Measurements from ENCODE around the gene MRPL14. TPM values are rescaled to one million over a fixed set of nuclear protein-coding genes. Genes with fewer than 3 reads are reported as not detected.

Gene MRPL14
- total and polyA plus RNA-seq, 2 of the 4 experiments (the other 2 are of a cell fraction) = 43.7 to 87.9 TPM

- dilution Hi-C loops (cut with HindIII; ENCODE audit: low sequenced_read_pairs, unreplicated experiment) = no loop called here
These were observed 6.4 kb downstream of the MRPL14 start for GRCh38 chr6:44120692-44121443.

More at GRCh38 chr6:44120692-44121443, 6.4 kb downstream of the MRPL14 start:
- Histone ChIP-seq H3K27ac (ENCODE audit: insufficient read depth, low read length) (no peak overlapping the region), H4K91ac (ENCODE audit: insufficient read depth, low read depth, low read length) (no peak overlapping the region), H3K4me2 (ENCODE audit: low read depth, low read length) (peak overlapping the region; percentile 51), H3K9me1 (ENCODE audit: insufficient read depth, low read length) (peaks cover 33% of the 10 kb centered on the region), H4K8ac (ENCODE audit: low read depth in 2 of 2, low read length in 2 of 2) (peak overlapping the region in 1 of 2 experiments; percentile 16; a peak in 1 of 4 replicates), H4K5ac (ENCODE audit: low read depth, low read length) (peak overlapping the region; percentile 49; the same call in 1 of the 2 replicates), H3K27me3 (ENCODE audit: control insufficient read depth, insufficient read depth, low read length) (no peaks in the 10 kb centered on the region), H3K79me1 (ENCODE audit: low read depth in 1 of 2, low read length in 2 of 2) (peaks cover 50 to 92% of the 10 kb centered on the region in 2 experiments), H4K20me1 (ENCODE audit: insufficient read depth, low read length) (peaks cover 74% of the 10 kb centered on the region), H2AK5ac (ENCODE audit: low read depth, low read length) (no peak overlapping the region), H3K36me3 (ENCODE audit: control insufficient read depth, insufficient read depth, low read length) (no peaks in the 10 kb centered on the region), H2BK5ac (ENCODE audit: low read depth, low read length, poor library complexity, severe bottlenecking) (no peak overlapping the region), H3K9me3 (ENCODE audit: control insufficient read depth, insufficient read depth, low read length) (no peaks in the 10 kb centered on the region), H2AK9ac (replicated peaks; ENCODE audit: low read depth, low read length, poor library complexity) (no peak overlapping the region), H2BK120ac (ENCODE audit: low read depth, low read length) (no peak overlapping the region), H3K4ac (ENCODE audit: low read depth, low read length) (no peak overlapping the region), H2BK15ac (ENCODE audit: low read depth, low read length) (no peak overlapping the region), H3K4me3 (ENCODE audit: insufficient read depth, low read depth, low read length) (no peak overlapping the region), H3K23ac (ENCODE audit: low read depth, low read length) (peak overlapping the region; percentile 31; the same call in 1 of the 2 replicates), H2BK20ac (ENCODE audit: low read depth, low read length) (no peak overlapping the region), H3K9ac (ENCODE audit: low read depth, low read length) (no peak overlapping the region), H3K56ac (ENCODE audit: extremely low read depth, insufficient read depth, low read length) (no peak overlapping the region), H3K14ac (replicated peaks; ENCODE audit: low read depth, low read length) (peak overlapping the region; percentile 7), H3K18ac (ENCODE audit: low read depth, low read length) (0 out of 2 replicates have a peak overlapping the region, but pooled peaks have one; percentile 17), H2AFZ (replicated peaks; ENCODE audit: low read length, poor library complexity) (no peak overlapping the region), H3K4me1 (ENCODE audit: control insufficient read depth, insufficient read depth, low read length) (peaks cover 44% of the 10 kb centered on the region)
- POLR2A ChIA-PET (ENCODE audit: unreplicated experiment) = no interaction called here
- TF ChIP-seq USF2 (IDR thresholded peaks at IDR 0.05; ENCODE audit: low read depth, low read length) (no peak), POLR2A (IDR thresholded peaks at IDR 0.05; ENCODE audit: low read depth, low read length) (no peak), MAZ (IDR thresholded peaks at IDR 0.05; ENCODE audit: borderline replicate concordance, low read depth, low read length) (no peak), CTCF (conservative IDR thresholded peaks at IDR 0.05; ENCODE audit: low read depth, low read length) (no peak)
- CTCF ChIA-PET = no interaction called here
- ATAC-seq (ENCODE audit: low read depth) (no peak), DNase-seq (no peak)
- WGBS, 2 experiments (ENCODE audit: extremely low coverage in 2 of 2, insufficient read length in 1 of 2) = 0% methylated on average over 1 of the region's 4 CpGs; no CpG with 5 or more reads in 1 of the 2 experiments
- BruUV-seq (replicated peaks) = no TSS peak
- intact Hi-C loops (cut with micrococcal nuclease) = no loop called here
- in situ Hi-C loops (cut with MboI; ENCODE audit: low sequenced_read_pairs) = no loop called here

All from IMR-90 (cell line).